GM19239 (cell line): ENCODE results near the gene NEMP2.
"Not testable (repeated sequence)": the region's sequence is repeated elsewhere in the genome, so short reads cannot be mapped to it uniquely, and the experiment has no call there.

Source experiments
- DNase-seq: peaks from one replicate; pipeline ENCODE4 v3.0.0; 2011; ENCODE audit warnings: low spot score; ENCODE audit not compliant: insufficient read length
- FAIRE-seq: peaks from 2 replicates; lab custom pipeline; 2011; peaks lifted over from hg19 to GRCh38; lab: Jason Lieb, UNC

Gene NEMP2

DNA sequence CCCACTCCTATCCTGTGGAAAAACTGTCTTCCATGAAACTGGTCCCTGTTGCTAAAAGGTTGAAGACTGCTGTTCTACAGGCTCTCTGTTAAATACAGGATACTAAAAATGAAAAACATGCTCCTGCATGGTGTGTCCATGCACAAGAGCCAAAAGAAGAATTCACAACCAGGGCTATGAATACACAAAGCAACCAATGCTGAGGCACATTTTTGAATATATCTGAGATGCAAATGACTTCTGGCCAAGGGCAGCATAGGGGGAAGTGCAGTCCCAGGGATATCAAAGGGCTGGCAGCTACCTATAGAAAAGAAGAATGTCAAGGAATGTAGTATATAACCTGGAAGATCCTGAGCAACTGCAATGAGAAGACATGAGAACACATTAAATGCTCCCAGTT is 6.6 kb downstream of the NEMP2 start:
- DNase-seq (no peak), FAIRE-seq (no peak)

DNA sequence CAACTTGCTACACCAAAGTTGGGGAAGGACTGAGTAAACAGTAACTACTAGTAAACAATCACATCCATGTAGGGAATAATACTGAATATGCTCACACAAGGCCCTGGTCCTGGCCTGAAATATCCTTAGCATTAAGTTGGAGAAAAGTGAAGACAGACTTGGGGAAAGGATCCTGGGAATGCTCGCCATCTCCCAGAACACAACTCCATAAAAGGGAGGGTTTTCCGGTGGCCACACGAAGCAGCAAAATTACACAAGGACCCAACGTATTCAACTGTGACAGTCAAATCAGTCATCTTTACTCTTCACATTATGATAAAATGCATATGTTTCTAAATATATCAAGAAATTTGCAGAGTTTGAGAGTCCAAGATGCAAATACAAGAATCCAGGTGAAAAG is 7.3 kb downstream of the NEMP2 start:
- DNase-seq (no peak), FAIRE-seq (no peak)

GRCh38 chr2:190526105-190526750 is 8.3 kb downstream of the NEMP2 start:
- FAIRE-seq (peak; percentile 63), DNase-seq (no peak)

GRCh38 chr2:190524928-190525327 is 9.6 kb downstream of the NEMP2 start:
- DNase-seq (no peak), FAIRE-seq (no peak)

GRCh38 chr2:190519975-190520767 is 14.4 kb downstream of the NEMP2 start:
- DNase-seq: no peak
- no peak for FAIRE-seq

DNA sequence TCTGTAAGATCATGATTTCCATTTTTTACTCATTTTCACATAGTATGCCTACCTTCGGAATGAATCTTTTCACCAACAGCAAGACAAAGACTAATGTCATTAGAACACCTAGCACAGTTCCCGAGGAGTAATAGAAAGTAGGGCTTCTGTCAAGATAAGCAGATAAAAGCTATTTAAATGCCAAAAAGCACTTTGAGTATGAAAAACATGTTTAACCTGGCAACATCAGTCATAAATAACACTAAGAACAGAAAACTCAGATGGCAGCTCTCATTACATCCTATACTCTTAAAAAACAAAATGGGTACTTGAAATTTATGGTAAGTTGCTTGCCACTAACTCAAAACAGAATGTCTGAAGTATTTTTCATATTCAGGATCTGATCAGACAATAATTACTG is 17.1 kb downstream of the NEMP2 start:
- FAIRE-seq (no peak), DNase-seq (no peak)

DNA sequence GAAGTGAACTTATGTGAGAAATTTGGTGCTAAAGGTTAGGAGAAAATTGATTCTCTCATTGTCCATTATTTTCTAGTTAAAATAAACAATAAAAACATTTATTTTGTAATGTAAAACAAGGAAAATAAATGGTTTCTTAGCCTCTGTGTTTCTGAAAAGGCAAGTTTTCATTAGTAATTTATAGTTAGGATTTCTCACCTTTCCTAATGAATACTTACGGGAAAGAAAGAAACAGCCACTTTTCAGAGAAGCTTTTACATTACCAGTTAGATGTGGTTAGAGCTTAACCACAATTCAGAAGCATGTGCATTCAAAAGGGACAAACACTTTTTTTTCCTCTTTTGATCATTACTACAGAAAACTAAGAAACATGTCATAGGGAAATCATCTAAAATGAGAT is 18.8 kb downstream of the NEMP2 start:
- DNase-seq (no peak), FAIRE-seq (no peak)

GRCh38 chr2:190514676-190515075 is 19.8 kb downstream of the NEMP2 start:
- DNase-seq (no peak), FAIRE-seq (no peak)

GRCh38 chr2:190513877-190514276 is 20.6 kb downstream of the NEMP2 start:
- DNase-seq (no peak), FAIRE-seq (no peak)

- FAIRE-seq: no peak
- DNase-seq: no peak
Observed at GRCh38 chr2:190512539-190513095, 21.9 kb downstream of the NEMP2 start.

- no peak for DNase-seq
Observed at GRCh38 chr2:190511104-190511503, 23.4 kb downstream of the NEMP2 start.

GRCh38 chr2:190509895-190510294 is 24.6 kb downstream of the NEMP2 start:
- DNase-seq, FAIRE-seq: not testable (repeated sequence)

More at GRCh38 chr2:190511104-190511503, 23.4 kb downstream of the NEMP2 start:
- no peak for FAIRE-seq

- no peak for FAIRE-seq
- no peak for DNase-seq
Observed at GRCh38 chr2:190507135-190507534, 27.4 kb downstream of the NEMP2 start.

GRCh38 chr2:190506666-190507065 is 27.9 kb downstream of the NEMP2 start:
- DNase-seq: no peak
- no peak for FAIRE-seq

DNA sequence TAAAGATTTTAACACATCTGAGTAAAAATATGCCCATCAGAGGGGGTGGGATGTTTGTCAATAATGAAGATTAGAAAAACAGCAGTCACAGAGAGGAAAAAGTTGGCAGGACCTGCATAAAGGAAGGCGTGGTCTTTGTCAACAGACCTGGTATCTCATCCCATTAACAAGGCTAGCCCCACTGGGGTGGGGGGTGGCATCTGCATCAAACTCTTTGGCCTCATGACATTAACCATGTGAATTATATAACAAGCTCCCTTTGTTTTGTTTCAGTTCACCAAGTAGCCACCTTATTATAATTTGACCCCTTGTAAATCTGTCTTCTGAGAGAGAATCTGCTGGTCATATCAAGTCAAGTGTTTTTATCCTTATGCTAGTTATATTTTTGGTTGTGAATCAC is 28.8 kb downstream of the NEMP2 start:
- FAIRE-seq (no peak), DNase-seq (no peak)

GRCh38 chr2:190504912-190505311 is 29.6 kb downstream of the NEMP2 start:
- DNase-seq: no peak
- no peak for FAIRE-seq

- FAIRE-seq (no peak), DNase-seq (no peak)
Observed at GRCh38 chr2:190503088-190503487, 31.4 kb downstream of the NEMP2 start.

GRCh38 chr2:190501702-190502407 is 32.7 kb downstream of the NEMP2 start:
- FAIRE-seq (peak; percentile 64), DNase-seq (no peak)

GRCh38 chr2:190501231-190501630 is 33.3 kb downstream of the NEMP2 start:
- no peak for FAIRE-seq
- DNase-seq: no peak

DNA sequence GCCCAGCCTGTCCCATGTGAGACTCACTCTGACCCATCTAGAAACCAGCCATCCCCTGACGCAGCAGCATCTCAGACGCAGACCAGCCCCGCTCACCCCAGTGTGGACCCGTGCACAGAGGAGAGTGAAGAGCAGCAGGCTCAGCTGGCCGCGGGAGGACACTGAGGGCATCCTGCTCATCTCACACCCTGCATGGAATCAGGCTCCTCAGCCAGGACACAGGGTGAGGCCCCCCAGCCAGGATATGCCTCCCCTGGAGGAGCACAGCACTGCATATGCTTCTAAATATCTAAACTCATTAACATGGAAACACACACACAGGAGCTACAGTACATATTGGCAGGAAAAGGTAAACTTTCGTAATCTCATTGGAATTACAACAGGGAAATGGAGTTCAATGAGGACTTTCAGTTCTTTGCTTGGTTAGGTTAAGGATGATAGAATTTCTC is 34.4 kb downstream of the NEMP2 start:
- FAIRE-seq (no peak), DNase-seq (no peak)

- DNase-seq: no peak
- no peak for FAIRE-seq
Observed at GRCh38 chr2:190499273-190499672, 35.2 kb downstream of the NEMP2 start.
